ENCODE measurements around the gene KDM1B. TPM values are rescaled to one million over a fixed set of nuclear protein-coding genes. Genes with fewer than 3 reads are reported as not detected.
"Not testable (repeated sequence)": the region's sequence is repeated elsewhere in the genome, so short reads cannot be mapped to it uniquely, and the experiment has no call there.

KDM1B gene
- total RNA-seq, 2 donors from 2014 or later: 8.7 to 15.5 TPM

DNA sequence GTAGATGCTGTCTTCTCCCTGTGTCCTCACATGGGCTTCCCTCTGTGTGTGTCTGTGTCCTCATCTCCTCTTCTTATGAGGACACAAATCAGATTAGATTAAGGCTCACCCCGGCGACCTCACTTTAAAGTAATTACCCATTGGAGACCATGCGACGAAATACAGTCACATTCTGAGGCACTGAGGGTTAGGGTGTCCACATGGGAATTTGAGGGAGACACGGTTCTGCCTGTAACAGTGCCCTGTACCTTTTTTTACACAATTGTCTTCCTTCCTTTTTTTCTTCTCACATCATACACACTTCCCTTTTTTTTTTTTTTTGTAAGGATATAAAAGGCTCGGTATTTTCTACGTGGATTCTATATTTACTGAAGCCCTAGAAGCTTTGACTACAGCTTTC, 60.2 kb downstream of the KDM1B start:
- Histone ChIP-seq H3K36me3 (peaks cover 22% of the 10 kb centered on the region), H3K27me3 (no peaks in the 10 kb centered on the region), H3K9me3 (no peaks in the 10 kb centered on the region), H3K4me3 (no peak overlapping the region), H3K4me1 (peaks cover 0 to 15% of the 10 kb centered on the region in 2 donors), H3K27ac (no peak overlapping the region)
- no peak for DNase-seq (ENCODE audit: low spot score)
- TF ChIP-seq, protein P1, sequence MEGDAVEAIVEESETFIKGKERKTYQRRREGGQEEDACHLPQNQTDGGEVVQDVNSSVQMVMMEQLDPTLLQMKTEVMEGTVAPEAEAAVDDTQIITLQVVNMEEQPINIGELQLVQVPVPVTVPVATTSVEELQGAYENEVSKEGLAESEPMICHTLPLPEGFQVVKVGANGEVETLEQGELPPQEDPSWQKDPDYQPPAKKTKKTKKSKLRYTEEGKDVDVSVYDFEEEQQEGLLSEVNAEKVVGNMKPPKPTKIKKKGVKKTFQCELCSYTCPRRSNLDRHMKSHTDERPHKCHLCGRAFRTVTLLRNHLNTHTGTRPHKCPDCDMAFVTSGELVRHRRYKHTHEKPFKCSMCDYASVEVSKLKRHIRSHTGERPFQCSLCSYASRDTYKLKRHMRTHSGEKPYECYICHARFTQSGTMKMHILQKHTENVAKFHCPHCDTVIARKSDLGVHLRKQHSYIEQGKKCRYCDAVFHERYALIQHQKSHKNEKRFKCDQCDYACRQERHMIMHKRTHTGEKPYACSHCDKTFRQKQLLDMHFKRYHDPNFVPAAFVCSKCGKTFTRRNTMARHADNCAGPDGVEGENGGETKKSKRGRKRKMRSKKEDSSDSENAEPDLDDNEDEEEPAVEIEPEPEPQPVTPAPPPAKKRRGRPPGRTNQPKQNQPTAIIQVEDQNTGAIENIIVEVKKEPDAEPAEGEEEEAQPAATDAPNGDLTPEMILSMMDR (IDR thresholded peaks at IDR 0.05): no peak

DNA sequence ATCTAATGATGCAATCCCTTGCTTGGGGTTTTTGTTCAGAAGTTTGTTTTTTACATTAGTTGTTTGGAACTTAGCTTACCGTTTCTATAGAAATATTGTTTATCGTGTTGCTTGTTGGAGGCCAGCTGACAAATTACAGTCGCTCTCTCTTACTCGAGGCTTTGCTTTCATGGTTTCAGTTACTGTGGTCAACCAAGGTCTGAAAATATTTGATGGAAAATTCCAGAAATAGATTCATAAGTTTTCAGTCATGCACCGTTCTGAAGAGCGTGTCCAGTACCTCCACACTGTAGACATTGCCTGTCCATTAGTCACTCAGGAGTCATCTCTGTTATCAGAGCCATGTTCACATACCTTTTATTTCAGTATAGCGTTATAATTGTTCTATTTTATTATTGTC, 61.2 kb downstream of the KDM1B start:
- no peak for DNase-seq (ENCODE audit: low spot score)
- TF ChIP-seq, protein P1 (IDR thresholded peaks at IDR 0.05): no peak
- no peak overlapping the region for H3K27ac ChIP-seq
- no peak overlapping the region for H3K4me3 ChIP-seq
- H3K4me1 ChIP-seq: peaks cover 0 to 15% of the 10 kb centered on the region in 2 donors
- H3K36me3 ChIP-seq: peaks cover 22% of the 10 kb centered on the region
- H3K27me3 ChIP-seq: no peaks in the 10 kb centered on the region
- no peaks in the 10 kb centered on the region for H3K9me3 ChIP-seq

GRCh38 chr6:18218233-18218632, 63.0 kb downstream of the KDM1B start:
- TF ChIP-seq, protein P1 (IDR thresholded peaks at IDR 0.05): no peak

DNA sequence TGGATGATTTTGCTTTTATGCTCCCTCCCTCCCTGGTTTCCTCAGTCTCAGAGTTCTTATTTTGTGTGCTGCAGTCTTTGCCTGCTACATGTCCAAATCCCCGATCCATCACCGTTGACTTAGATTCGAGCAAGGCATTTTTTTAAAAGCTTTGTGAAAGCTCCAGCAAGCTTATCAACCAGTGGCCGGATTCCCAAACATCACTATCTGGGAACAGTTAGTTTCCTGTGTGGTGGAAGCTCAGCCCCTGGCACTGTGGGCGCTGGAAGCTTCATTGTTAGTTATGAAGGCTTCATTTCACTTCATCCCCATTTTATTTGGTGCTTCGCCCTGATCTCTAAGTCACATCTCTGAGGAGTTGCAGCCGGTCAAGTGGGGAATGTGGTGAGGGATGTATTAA, 64.4 kb downstream of the KDM1B start:
- H3K36me3 ChIP-seq: peaks cover 31% of the 10 kb centered on the region
- no peak for DNase-seq (ENCODE audit: low spot score)
- H3K4me1 ChIP-seq: peaks cover 0 to 14% of the 10 kb centered on the region in 2 donors
- no peak overlapping the region for H3K27ac ChIP-seq
- TF ChIP-seq, protein P1 (IDR thresholded peaks at IDR 0.05): no peak
- H3K27me3 ChIP-seq: no peaks in the 10 kb centered on the region
- no peak overlapping the region for H3K4me3 ChIP-seq
- H3K9me3 ChIP-seq: no peaks in the 10 kb centered on the region

More at GRCh38 chr6:18218233-18218632, 63.0 kb downstream of the KDM1B start:
- H3K36me3 ChIP-seq: peaks cover 29% of the 10 kb centered on the region
- H3K27me3 ChIP-seq: no peaks in the 10 kb centered on the region
- H3K9me3 ChIP-seq: no peaks in the 10 kb centered on the region
- no peak for DNase-seq (ENCODE audit: low spot score)
- H3K4me1 ChIP-seq: peaks cover 0 to 15% of the 10 kb centered on the region in 2 donors
- H3K4me3 ChIP-seq: no peak overlapping the region
- no peak overlapping the region for H3K27ac ChIP-seq

GRCh38 chr6:18221288-18221615, 66.0 kb downstream of the KDM1B start:
- Histone ChIP-seq H3K36me3 (peaks cover 37% of the 10 kb centered on the region), H3K4me3 (no peak overlapping the region), H3K27ac (no peak overlapping the region), H3K27me3 (no peaks in the 10 kb centered on the region), H3K9me3 (no peaks in the 10 kb centered on the region), H3K4me1 (peaks cover 0 to 3% of the 10 kb centered on the region in 2 donors)
- no peak for DNase-seq (ENCODE audit: low spot score)
- TF ChIP-seq, protein P1 (IDR thresholded peaks at IDR 0.05): no peak

DNA sequence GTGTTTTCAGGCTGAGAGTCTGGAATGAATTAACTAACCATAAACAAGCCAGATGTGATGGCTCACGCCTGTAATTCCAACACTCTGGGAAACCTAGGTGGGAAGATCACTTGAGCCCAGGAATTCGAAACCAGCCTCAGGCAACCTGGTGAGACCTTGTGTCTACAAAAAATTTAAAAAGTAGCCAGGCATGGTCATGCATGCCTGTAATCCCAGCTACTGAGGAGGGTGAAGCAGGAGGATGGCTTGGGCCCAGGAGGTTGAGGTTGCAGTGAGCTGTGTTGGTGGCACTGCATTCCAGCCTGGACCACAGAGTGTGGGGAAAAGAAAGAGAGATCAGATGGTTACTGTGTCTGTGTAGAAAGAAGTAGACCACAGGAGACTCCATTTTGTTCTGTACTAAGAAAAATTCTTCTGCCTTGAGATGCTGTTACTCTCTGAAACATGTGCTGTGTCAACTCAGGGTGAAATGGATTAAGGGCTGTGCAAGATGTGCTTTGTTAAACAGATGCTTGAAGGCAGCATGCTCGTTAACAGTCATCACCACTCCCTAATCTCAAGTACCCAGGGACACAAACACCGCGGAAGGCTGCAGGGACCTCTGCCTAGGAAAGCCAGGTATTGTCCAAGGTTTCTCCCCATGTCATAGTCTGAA, 71.4 kb downstream of the KDM1B start:
- H3K4me3 ChIP-seq; H3K27me3 ChIP-seq; H3K27ac ChIP-seq; H3K4me1 ChIP-seq; DNase-seq (ENCODE audit: low spot score): not testable (repeated sequence)
- H3K9me3 ChIP-seq: peaks cover 0 to 19% of the 10 kb centered on the region in 2 donors
- H3K36me3 ChIP-seq: peaks cover 63% of the 10 kb centered on the region

GRCh38 chr6:18227166-18227565, 71.9 kb downstream of the KDM1B start:
- not testable (repeated sequence) for H3K27ac ChIP-seq; H3K4me1 ChIP-seq; H3K27me3 ChIP-seq; H3K4me3 ChIP-seq; DNase-seq (ENCODE audit: low spot score)
- Histone ChIP-seq H3K9me3 (peaks cover 0 to 25% of the 10 kb centered on the region in 2 donors), H3K36me3 (peaks cover 69% of the 10 kb centered on the region)

DNA sequence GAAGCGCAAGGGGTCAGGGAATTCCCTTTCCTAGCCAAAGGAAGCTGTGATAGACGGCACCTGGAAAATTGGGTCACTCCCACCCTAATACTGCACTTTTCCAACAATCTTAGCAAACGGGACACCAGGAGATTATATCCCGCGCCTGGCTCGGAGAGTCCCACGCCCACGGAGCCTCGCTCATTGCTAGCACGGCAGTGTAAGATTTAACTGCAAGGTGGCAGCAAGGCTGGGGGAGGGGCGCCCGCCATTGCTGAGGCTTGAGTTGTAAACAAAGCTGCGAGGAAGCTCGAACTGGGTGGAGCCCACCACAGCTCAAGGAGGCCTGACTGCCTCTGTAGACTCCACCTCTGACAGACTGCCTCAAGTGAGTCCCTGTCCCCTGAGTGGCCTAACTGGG, 73.4 kb downstream of the KDM1B start:
- H3K9me3 ChIP-seq: peaks cover 0 to 31% of the 10 kb centered on the region in 2 donors
- H3K27me3 ChIP-seq; H3K4me3 ChIP-seq; H3K4me1 ChIP-seq; H3K27ac ChIP-seq; DNase-seq (ENCODE audit: low spot score): not testable (repeated sequence)
- peaks cover 62% of the 10 kb centered on the region for H3K36me3 ChIP-seq

- H3K4me3 ChIP-seq; H3K4me1 ChIP-seq; DNase-seq (ENCODE audit: low spot score); H3K27ac ChIP-seq; H3K27me3 ChIP-seq: not testable (repeated sequence)
- H3K36me3 ChIP-seq: peaks cover 62% of the 10 kb centered on the region
- peaks cover 0 to 31% of the 10 kb centered on the region in 2 donors for H3K9me3 ChIP-seq
Observed at GRCh38 chr6:18231856-18232255, 76.6 kb downstream of the KDM1B start.

DNA sequence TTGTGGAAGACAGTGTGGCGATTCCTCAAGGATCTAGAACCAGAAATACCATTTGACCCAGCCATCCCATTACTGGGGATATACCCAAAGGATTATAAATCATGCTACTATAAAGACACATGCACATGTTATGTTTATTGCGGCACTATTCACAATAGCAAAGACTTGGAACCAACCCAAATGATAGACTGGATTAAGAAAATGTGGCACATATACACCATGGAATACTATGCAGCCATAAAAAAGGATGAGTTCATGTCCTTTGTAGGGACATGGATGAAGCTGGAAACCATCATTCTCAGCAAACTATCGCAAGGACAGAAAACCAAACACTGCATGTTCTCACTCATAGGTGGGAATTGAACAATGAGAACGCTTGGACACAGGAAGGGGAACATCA, 78.5 kb downstream of the KDM1B start:
- not testable (repeated sequence) for H3K27me3 ChIP-seq; DNase-seq (ENCODE audit: low spot score); H3K4me1 ChIP-seq; H3K27ac ChIP-seq; H3K4me3 ChIP-seq
- Histone ChIP-seq H3K9me3 (peaks cover 0 to 26% of the 10 kb centered on the region in 2 donors), H3K36me3 (peaks cover 58% of the 10 kb centered on the region)
